Thymus (tissue), 11 donors: ENCODE data around the gene ZFP30. TPM values are rescaled to one million over a fixed set of nuclear protein-coding genes. Genes with fewer than 3 reads are reported as not detected.
A peak's percentile ranks its signal among the peaks of the same experiment; 100 is the strongest.

Experiments used
- DNase-seq, 9 donors: peaks; one replicate each; pipeline ENCODE4 v3.0.0-alpha.2; 2013; ENCODE audit warnings: low spot score in 9 of 9, low read depth in 6 of 9, missing footprints in 1 of 9
- H3K27ac ChIP-seq, 2 donors: one replicate each; pipeline ENCODE4 v1.5.1; 2013; ENCODE audit warnings: control low read depth in 1 of 2, low read depth in 1 of 2, low read length in 1 of 2, mild to moderate bottlenecking in 1 of 2, moderate library complexity in 1 of 2
- H3K27me3 ChIP-seq, 2 donors: one replicate each; pipeline ENCODE4 v1.5.1; 2013; ENCODE audit warnings: low read length in 1 of 2; ENCODE audit not compliant: control insufficient read depth in 2 of 2, insufficient read depth in 1 of 2
- H3K36me3 ChIP-seq, 2 donors: one replicate each; pipeline ENCODE4 v1.5.1; 2013; ENCODE audit warnings: low read length in 1 of 2, mild to moderate bottlenecking in 1 of 2, moderate library complexity in 1 of 2; ENCODE audit not compliant: control insufficient read depth in 2 of 2, insufficient read depth in 2 of 2
- H3K4me1 ChIP-seq, 2 donors: one replicate each; pipeline ENCODE4 v1.5.1; 2013; ENCODE audit warnings: low read length in 2 of 2; ENCODE audit not compliant: control insufficient read depth in 2 of 2, insufficient read depth in 2 of 2
- H3K4me3 ChIP-seq, 2 donors: one replicate each; pipeline ENCODE4 v1.5.1; 2013; ENCODE audit warnings: low read length in 2 of 2, control low read depth in 1 of 2, mild to moderate bottlenecking in 1 of 2
- H3K9me3 ChIP-seq, 2 donors: one replicate each; pipeline ENCODE4 v1.5.1; 2013; ENCODE audit warnings: low read length in 1 of 2, mild to moderate bottlenecking in 1 of 2; ENCODE audit not compliant: control insufficient read depth in 2 of 2, insufficient read depth in 1 of 2
- WGBS: extraction: QIAGEN DNeasy Blood & Tissue Kit; methylation state at CpG from one replicate; pipeline ENCODE4 v1.1.7; 2013; 5-methylcytosine and 5-hydroxymethylcytosine counted together
- polyA plus RNA-seq: library from polyadenylated mRNA; stranded (reverse); fragments of 200-250 nt; gene quantifications from one replicate; pipeline ENCODE4 v1.2.3, GENCODE V29; 2013
- total RNA-seq: library from RNA; stranded (reverse); fragments of 120-200 nt; gene quantifications from one replicate; pipeline ENCODE4 v1.2.4, GENCODE V29; 2013
- donor health status: healthy.

ZFP30 gene
- total and polyA plus RNA-seq, 2 donors, result 7.4 to 13.1 TPM

- Histone ChIP-seq H3K27ac (no peak overlapping the region), H3K36me3 (peaks cover 0 to 45% of the 10 kb centered on the region in 2 donors), H3K4me3 (no peak overlapping the region), H3K27me3 (no peaks in the 10 kb centered on the region), H3K4me1 (no peaks in the 10 kb centered on the region), H3K9me3 (peaks cover 8 to 18% of the 10 kb centered on the region in 2 donors)
- DNase-seq, result no peak
- WGBS, result 92% methylated on average over 2 of the region's 2 CpGs
These were observed 71.9 kb downstream of the ZFP30 start for GRCh38 chr19:37583340-37583739.

GRCh38 chr19:37572203-37572602, 83.1 kb downstream of the ZFP30 start:
- H3K4me3 ChIP-seq, result no peak overlapping the region
- H3K4me1 ChIP-seq, result no peaks in the 10 kb centered on the region
- no peak for DNase-seq
- no peaks in the 10 kb centered on the region for H3K27me3 ChIP-seq
- H3K36me3 ChIP-seq, result peaks cover 0 to 3% of the 10 kb centered on the region in 2 donors
- H3K27ac ChIP-seq, result no peak overlapping the region
- peaks cover 5 to 6% of the 10 kb centered on the region in 2 donors for H3K9me3 ChIP-seq

GRCh38 chr19:37565370-37565669, 89.9 kb downstream of the ZFP30 start:
- no peak overlapping the region for H3K27ac ChIP-seq
- DNase-seq, result peak in 1 of 9 donors; percentile 6
- no peak overlapping the region for H3K4me3 ChIP-seq
- H3K9me3 ChIP-seq, result peaks cover 3 to 17% of the 10 kb centered on the region in 2 donors
- no peaks in the 10 kb centered on the region for H3K4me1 ChIP-seq
- H3K36me3 ChIP-seq, result no peaks in the 10 kb centered on the region
- H3K27me3 ChIP-seq, result no peaks in the 10 kb centered on the region

- no peaks in the 10 kb centered on the region for H3K4me1 ChIP-seq
- no peak overlapping the region for H3K27ac ChIP-seq
- 97% methylated on average over 7 of the region's 7 CpGs for WGBS
- H3K27me3 ChIP-seq, result no peaks in the 10 kb centered on the region
- DNase-seq, result peak in 1 of 9 donors; percentile 3
- peaks cover 3 to 17% of the 10 kb centered on the region in 2 donors for H3K9me3 ChIP-seq
- H3K4me3 ChIP-seq, result no peak overlapping the region
- no peaks in the 10 kb centered on the region for H3K36me3 ChIP-seq
These were observed 90.5 kb downstream of the ZFP30 start for GRCh38 chr19:37564624-37565369.

Other genes starting within 250 kb of the ZFP30 start
- 7.8 TPM for gene ZNF569, start 188.0 kb downstream of the ZFP30 start, total RNA-seq
- 6.8 TPM for gene ZNF569, start 188.0 kb downstream of the ZFP30 start, polyA plus RNA-seq
- 6.2 TPM for gene ZNF570, start 186.1 kb downstream of the ZFP30 start, total RNA-seq
- 3.9 TPM for gene ZNF570, start 186.1 kb downstream of the ZFP30 start, polyA plus RNA-seq
- 2.5 TPM for gene ZNF793, start 148.5 kb downstream of the ZFP30 start, total RNA-seq
- 3.8 TPM for gene ZNF793, start 148.5 kb downstream of the ZFP30 start, polyA plus RNA-seq
- gene ZNF571, start 60.7 kb downstream of the ZFP30 start, total RNA-seq, result 5.2 TPM
- gene ZNF571, start 60.7 kb downstream of the ZFP30 start, polyA plus RNA-seq, result 5.2 TPM
- gene ZNF540, start 60.6 kb downstream of the ZFP30 start, total RNA-seq, result 2.5 TPM
- 7.5 TPM for gene ZNF540, start 60.6 kb downstream of the ZFP30 start, polyA plus RNA-seq
- 5.5 TPM for gene ZNF607, start 64.3 kb upstream of the ZFP30 start, total RNA-seq
- gene ZNF607, start 64.3 kb upstream of the ZFP30 start, polyA plus RNA-seq, result 3.7 TPM
- 7.4 TPM for gene ZNF573, start 124.1 kb upstream of the ZFP30 start, total RNA-seq
- 1.8 TPM for gene ZNF573, start 124.1 kb upstream of the ZFP30 start, polyA plus RNA-seq